Spleen (tissue), 7 donors: ENCODE results near the gene CLMN.

Source experiments
- CTCF ChIP-seq, 11 experiments: fragments of 200-600 bp in 7 of 11; fragments of 450-650 bp in 4 of 11; sonication (generic) in 4 of 11; IDR thresholded peaks in 8 of 11; conservative IDR thresholded peaks in 3 of 11; 1 replicate in 7 of 11; 2 replicates in 4 of 11; pipeline versions ENCODE4 v1.4.0 to v1.8.0; 2016 to 2021; ENCODE audit warnings: antibody characterized with exemption in 11 of 11, inconsistent platforms in 4 of 11, mild to moderate bottlenecking in 1 of 11
- POLR2A ChIP-seq, 3 donors: fragments of 450-650 bp; IDR thresholded peaks; one replicate each; pipeline ENCODE4 v1.5.1; 2017; ENCODE audit warnings: antibody characterized with exemption in 3 of 3, mild to moderate bottlenecking in 1 of 3
- donor health status: DM: no; HTN: no; CAD: no; lungs with moderate emphysema.
- donor health status: DM: no; HTN: no; CAD: no.
- donor health status: DM: no; HTN: no; CAD: no.

DNA sequence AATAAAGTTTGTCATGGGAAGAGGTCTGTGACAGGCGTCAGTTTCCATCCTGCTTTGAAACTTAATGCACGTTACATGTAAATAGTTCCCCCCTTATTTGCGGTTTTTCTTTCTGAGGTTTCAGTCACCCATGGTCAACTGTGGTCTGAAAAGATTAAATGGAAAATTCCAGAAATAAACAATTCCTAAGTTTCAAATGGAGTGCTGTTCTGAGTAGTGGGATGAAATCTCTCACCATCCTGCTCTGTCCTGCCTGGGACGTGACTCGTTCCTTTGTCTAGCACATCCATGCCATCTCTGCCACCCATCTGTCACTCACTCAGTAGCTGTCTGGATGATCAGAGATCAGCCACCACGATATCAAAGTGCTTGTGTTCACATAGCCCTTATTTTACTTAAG, 111.1 kb downstream of the CLMN start:
- no peak for TF ChIP-seq CTCF (IDR thresholded peaks at IDR 0.05 in 8 of 11, conservative IDR thresholded peaks at IDR 0.05 in 3 of 11)
- TF ChIP-seq POLR2A (IDR thresholded peaks at IDR 0.05) = no peak
